ENCODE measurements around the gene MDM2. TPM values are rescaled to one million over a fixed set of nuclear protein-coding genes. Genes with fewer than 3 reads are reported as not detected.

MDM2 gene
- total RNA-seq, 1 donor from 2014 or later: 243 TPM

Other genes with a start within 250 kb of the MDM2 start
- 222 and 259 TPM in 2 replicates for gene RAP1B, start 197.3 kb upstream of the MDM2 start, total RNA-seq
- 70.7 and 118 TPM in 2 replicates for gene NUP107, start 121.2 kb upstream of the MDM2 start, total RNA-seq
- gene SLC35E3, start 62.0 kb upstream of the MDM2 start, total RNA-seq: 4.5 and 8.0 TPM in 2 replicates
- 0.40 TPM in 1 of 2 replicates, not detected in the other for gene CPM, start 125.0 kb downstream of the MDM2 start, total RNA-seq

Data from pulmonary artery endothelial cell (primary cell).